K562 (cell line): ENCODE results near the gene NEDD9. TPM values are rescaled to one million over a fixed set of nuclear protein-coding genes. Genes with fewer than 3 reads are reported as not detected.
A peak's percentile ranks its signal among the peaks of the same experiment; 100 is the strongest.

ENCODE experiments used
- ARID2 ChIP-seq: fragments of 450-650 bp; IDR thresholded peaks from 2 replicates; pipeline ENCODE4 v1.6.1; 2017; ENCODE audit warnings: antibody characterized with exemption, mild to moderate bottlenecking
- CEBPZ ChIP-seq: fragments of 150-350 bp; IDR thresholded peaks from 2 replicates; pipeline ENCODE4 v1.6.1; 2014; ENCODE audit warnings: low read depth, mild to moderate bottlenecking, low read length, borderline replicate concordance
- CHD4 ChIP-seq: fragments of 200-600 bp; sonication (generic); IDR thresholded peaks from 3 replicates; pipeline ENCODE4 v1.6.1; 2012; ENCODE audit warnings: low read depth, mild to moderate bottlenecking, mixed read lengths, low read length, inconsistent platforms; ENCODE audit not compliant: insufficient read depth, insufficient replicate concordance, poor library complexity, severe bottlenecking
- RREB1 ChIP-seq: fragments of 250-450 bp; sonication (Bioruptor Pico); IDR thresholded peaks from 2 replicates; pipeline ENCODE4 v1.4.0; 2020
- SMARCA5 ChIP-seq: fragments of 450-650 bp; IDR thresholded peaks from 2 replicates; pipeline ENCODE4 v1.6.1; 2016
- THRA ChIP-seq: fragments of 450-650 bp; IDR thresholded peaks from 2 replicates; pipeline ENCODE4 v1.6.1; 2017; ENCODE audit warnings: mild to moderate bottlenecking, moderate library complexity
- ZHX1 ChIP-seq: fragments of 150-350 bp; conservative IDR thresholded peaks from 2 replicates; pipeline ENCODE4 v1.6.1; 2014; ENCODE audit warnings: low read length
- ZNF507 ChIP-seq: conservative IDR thresholded peaks from 2 replicates; pipeline ENCODE4 v1.6.1; 2017; ENCODE audit warnings: missing genetic modification characterization, missing compliant biosample characterization
- ZNF77 ChIP-seq: fragments of 250-450 bp; sonication (Bioruptor Pico); IDR thresholded peaks from 2 replicates; pipeline ENCODE4 v1.5.0; 2020
- polyA plus RNA-seq, 8 experiments: library from polyadenylated mRNA; depleted of rRNA in 4 of 8; stranded (reverse) in 5 of 8; unstranded in 3 of 8; fragments of >200 nt; fragmentation: Nextera tagmentation in 2 of 8; fragmentation: Illumina TruSeq in 1 of 8; extraction: Ambion mirVana in 2 of 8; extraction: Trizol in 1 of 8; gene quantifications; 2 replicates each; pipeline versions ENCODE4 v1.2.1 to v1.2.3, GENCODE V29; 2011 to 2014; ENCODE audit warnings: inconsistent platforms in 1 of 8, missing spikeins in 1 of 8
- total RNA-seq, 7 experiments: library from RNA; depleted of rRNA in 6 of 7; stranded (reverse); fragments of >200 nt in 6 of 7; fragmentation: Illumina TruSeq in 2 of 7; extraction: Trizol in 2 of 7; gene quantifications; 2 replicates each; pipeline versions ENCODE4 v1.2.1 to v1.2.3, GENCODE V29; 2011 to 2021; ENCODE audit warnings: low replicate concordance in 1 of 7

NEDD9 gene
- total and polyA plus RNA-seq, 9 of the 15 experiments (the other 6 are each of a cell fraction or from before 2014, with no cell fraction given): 0.04 to 0.18 (median 0.15) TPM; not detected in 6

GRCh38 chr6:11232770-11233626, 530 bp upstream of the NEDD9 start (continued):
- TF ChIP-seq ZHX1 (no peak), ZNF507 (tag) (no peak), THRA (no peak), SMARCA5 (0 out of 2 replicates have a peak, but pooled peaks have one; percentile 32), RREB1 (CRISPR knock-in tag) (no peak), CHD4 (no peak), ZNF77 (no peak), CEBPZ (no peak), ARID2 (0 out of 2 replicates have a peak, but pooled peaks have one; percentile 10)
